ENCODE data around the gene PRMT9. TPM values are rescaled to one million over a fixed set of nuclear protein-coding genes. Genes with fewer than 3 reads are reported as not detected.

The PRMT9 gene
- total RNA-seq, 1 donor from 2014 or later: 7.1 TPM

- no peak overlapping the region for H3K4me3 ChIP-seq (ENCODE audit: low read depth, low read length)
- H3K36me3 ChIP-seq (ENCODE audit: control insufficient read depth, insufficient read depth, low read length): peaks cover 5% of the 10 kb centered on the region
- DNase-seq (ENCODE audit: low read depth): no peak
- no peak for FAIRE-seq
- H3K27me3 ChIP-seq (ENCODE audit: control insufficient read depth, insufficient read depth, low read length): no peaks in the 10 kb centered on the region
- TF ChIP-seq CTCF (IDR thresholded peaks at IDR 0.05; ENCODE audit: insufficient read depth, low read length, severe bottlenecking): no peak
Measured at GRCh38 chr4:147629783-147630730, 53.9 kb downstream of the PRMT9 start.

- H3K36me3 ChIP-seq (ENCODE audit: control insufficient read depth, insufficient read depth, low read length): peaks cover 4% of the 10 kb centered on the region
- H3K27me3 ChIP-seq (ENCODE audit: control insufficient read depth, insufficient read depth, low read length): no peaks in the 10 kb centered on the region
- DNase-seq (ENCODE audit: low read depth): no peak
- no peak for FAIRE-seq
- no peak for TF ChIP-seq CTCF (IDR thresholded peaks at IDR 0.05; ENCODE audit: insufficient read depth, low read length, severe bottlenecking)
- no peak overlapping the region for H3K4me3 ChIP-seq (ENCODE audit: low read depth, low read length)
Measured at GRCh38 chr4:147628415-147628814, 55.5 kb downstream of the PRMT9 start.

- no peak for TF ChIP-seq CTCF (IDR thresholded peaks at IDR 0.05; ENCODE audit: insufficient read depth, low read length, severe bottlenecking)
- H3K36me3 ChIP-seq (ENCODE audit: control insufficient read depth, insufficient read depth, low read length): peaks cover 3% of the 10 kb centered on the region
- no peak overlapping the region for H3K4me3 ChIP-seq (ENCODE audit: low read depth, low read length)
- FAIRE-seq (no peak), DNase-seq (ENCODE audit: low read depth) (no peak)
- H3K27me3 ChIP-seq (ENCODE audit: control insufficient read depth, insufficient read depth, low read length): no peaks in the 10 kb centered on the region
Measured at GRCh38 chr4:147626903-147627302, 57.1 kb downstream of the PRMT9 start.

GRCh38 chr4:147625733-147626132 is 58.2 kb downstream of the PRMT9 start:
- no peak for FAIRE-seq
- Histone ChIP-seq H3K36me3 (ENCODE audit: control insufficient read depth, insufficient read depth, low read length) (peaks cover 3% of the 10 kb centered on the region), H3K27me3 (ENCODE audit: control insufficient read depth, insufficient read depth, low read length) (no peaks in the 10 kb centered on the region), H3K4me3 (ENCODE audit: low read depth, low read length) (no peak overlapping the region)
- no peak for DNase-seq (ENCODE audit: low read depth)
- TF ChIP-seq CTCF (IDR thresholded peaks at IDR 0.05; ENCODE audit: insufficient read depth, low read length, severe bottlenecking): no peak

GRCh38 chr4:147620315-147620714 is 63.6 kb downstream of the PRMT9 start:
- Histone ChIP-seq H3K4me3 (ENCODE audit: low read depth, low read length) (no peak overlapping the region), H3K36me3 (ENCODE audit: control insufficient read depth, insufficient read depth, low read length) (peaks cover 2% of the 10 kb centered on the region), H3K27me3 (ENCODE audit: control insufficient read depth, insufficient read depth, low read length) (no peaks in the 10 kb centered on the region)
- no peak for FAIRE-seq
- DNase-seq (ENCODE audit: low read depth): no peak
- no peak for TF ChIP-seq CTCF (IDR thresholded peaks at IDR 0.05; ENCODE audit: insufficient read depth, low read length, severe bottlenecking)
